Naive B cell (primary cell): ENCODE results near the gene FCHSD2. TPM values are rescaled to one million over a fixed set of nuclear protein-coding genes. Genes with fewer than 3 reads are reported as not detected.
"Not testable (repeated sequence)": the region's sequence is repeated elsewhere in the genome, so short reads cannot be mapped to it uniquely, and the experiment has no call there.

ENCODE experiments used
- ATAC-seq, 2 donors: fragments of 150-1000 bp; cut with Tn5 transposase; 2 replicates each; pipeline ENCODE4 v1.10.0; 2021; ENCODE audit warnings: low read depth in 2 of 2, mild to moderate bottlenecking in 2 of 2, moderate library complexity in 2 of 2
- DNase-seq: peaks from one replicate; pipeline ENCODE4 v3.0.0; 2022
- H3K27ac Mint-ChIP-seq, 6 donors: one replicate each; pipeline ENCODE4 v1.8.0; 2020 to 2022; ENCODE audit warnings: mild to moderate bottlenecking in 6 of 6, mixed read lengths in 6 of 6, moderate library complexity in 5 of 6, inconsistent platforms in 2 of 6
- H3K27me3 Mint-ChIP-seq, 3 donors: one replicate each; pipeline ENCODE4 v1.8.0; 2021 to 2022; ENCODE audit warnings: mixed read lengths in 3 of 3, mild to moderate bottlenecking in 1 of 3
- H3K36me3 Mint-ChIP-seq, 2 donors: one replicate each; pipeline ENCODE4 v1.8.0; 2020 to 2022; ENCODE audit warnings: mixed read lengths in 2 of 2, inconsistent platforms in 1 of 2, mild to moderate bottlenecking in 1 of 2
- H3K4me1 Mint-ChIP-seq, 3 donors: one replicate each; pipeline ENCODE4 v1.8.0; 2020 to 2022; ENCODE audit warnings: mixed read lengths in 3 of 3, inconsistent platforms in 1 of 3, mild to moderate bottlenecking in 1 of 3, moderate library complexity in 1 of 3
- H3K4me3 Mint-ChIP-seq, 8 donors: one replicate each; pipeline ENCODE4 v1.8.0; 2020 to 2022; ENCODE audit warnings: mild to moderate bottlenecking in 8 of 8, mixed read lengths in 8 of 8, moderate library complexity in 8 of 8, inconsistent platforms in 2 of 8
- H3K9me3 Mint-ChIP-seq, 7 donors: one replicate each; pipeline ENCODE4 v1.8.0; 2020 to 2022; ENCODE audit warnings: mixed read lengths in 7 of 7, mild to moderate bottlenecking in 5 of 7, inconsistent platforms in 2 of 7, moderate library complexity in 1 of 7
- polyA plus RNA-seq, 6 donors: library from polyadenylated mRNA; unstranded; fragments of 300-500 nt; fragmentation: Illumina TruSeq; gene quantifications; one replicate each; pipeline ENCODE4 v1.2.3, GENCODE V29; 2021; ENCODE audit warnings: low read depth in 6 of 6

FCHSD2 gene
- polyA plus RNA-seq, 6 donors from 2014 or later: 43.0 to 134 (median 104) TPM

DNA sequence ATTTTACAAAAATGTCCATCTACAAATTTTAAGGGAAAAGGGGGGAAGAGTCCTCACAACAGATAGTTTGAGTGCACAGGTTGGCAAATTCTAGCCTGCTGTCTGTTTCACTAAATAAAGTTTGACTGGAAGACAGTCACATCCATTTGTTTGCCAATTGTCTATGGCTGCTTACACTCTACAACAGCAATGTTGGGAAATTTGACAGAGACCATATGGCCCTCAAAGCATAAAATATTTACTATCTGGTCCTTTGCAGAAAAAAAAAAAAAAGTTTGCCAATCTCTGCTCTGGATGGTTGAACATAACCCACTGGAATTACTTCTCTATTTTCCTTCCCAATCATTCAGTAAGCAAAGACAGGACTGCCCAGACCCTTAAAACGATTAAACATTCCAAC is 88.2 kb downstream of the FCHSD2 start:
- Mint-ChIP-seq H3K4me3 (peak overlapping the region in 3 of 8 donors; percentile 47 to 69 (median 51)), H3K27me3 (no peaks in the 10 kb centered on the region), H3K36me3 (peaks cover 16 to 30% of the 10 kb centered on the region in 2 donors), H3K27ac (peak overlapping the region; percentile 22 to 96 (median 90)), H3K9me3 (peaks cover 4 to 22% (median 13%) of the 10 kb centered on the region in 7 donors), H3K4me1 (peaks cover 47 to 88% (median 69%) of the 10 kb centered on the region in 3 donors)
- ATAC-seq: no peak
- no peak for DNase-seq

DNA sequence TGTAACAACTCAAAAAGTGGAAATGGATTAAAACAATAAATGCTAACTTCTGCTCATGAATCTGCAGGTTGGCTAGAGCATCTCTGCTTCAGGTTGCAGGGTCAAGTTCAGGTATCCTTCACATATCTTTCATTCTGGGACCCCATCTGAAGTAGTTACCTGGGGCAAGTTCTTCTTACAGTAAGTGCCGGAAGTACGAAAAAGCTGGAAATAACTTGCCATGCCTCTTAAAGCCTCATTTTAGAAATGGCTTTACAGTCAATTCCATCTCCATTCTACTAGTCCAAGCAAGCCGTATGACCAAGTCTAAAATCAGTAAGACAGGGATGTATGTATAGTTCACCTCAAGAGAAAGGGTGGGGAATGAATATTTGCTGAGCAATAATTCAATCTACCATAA is 93.7 kb downstream of the FCHSD2 start:
- H3K9me3 Mint-ChIP-seq: peaks cover 0 to 5% (median 0%) of the 10 kb centered on the region in 7 donors
- H3K4me3 Mint-ChIP-seq: peak overlapping the region; percentile 23 to 87 (median 64)
- no peak for ATAC-seq
- H3K27ac Mint-ChIP-seq: peak overlapping the region; percentile 76 to 94 (median 88)
- DNase-seq: no peak
- H3K36me3 Mint-ChIP-seq: peaks cover 0 to 3% of the 10 kb centered on the region in 2 donors
- H3K4me1 Mint-ChIP-seq: peaks cover 41 to 78% (median 50%) of the 10 kb centered on the region in 3 donors
- H3K27me3 Mint-ChIP-seq: no peaks in the 10 kb centered on the region

DNA sequence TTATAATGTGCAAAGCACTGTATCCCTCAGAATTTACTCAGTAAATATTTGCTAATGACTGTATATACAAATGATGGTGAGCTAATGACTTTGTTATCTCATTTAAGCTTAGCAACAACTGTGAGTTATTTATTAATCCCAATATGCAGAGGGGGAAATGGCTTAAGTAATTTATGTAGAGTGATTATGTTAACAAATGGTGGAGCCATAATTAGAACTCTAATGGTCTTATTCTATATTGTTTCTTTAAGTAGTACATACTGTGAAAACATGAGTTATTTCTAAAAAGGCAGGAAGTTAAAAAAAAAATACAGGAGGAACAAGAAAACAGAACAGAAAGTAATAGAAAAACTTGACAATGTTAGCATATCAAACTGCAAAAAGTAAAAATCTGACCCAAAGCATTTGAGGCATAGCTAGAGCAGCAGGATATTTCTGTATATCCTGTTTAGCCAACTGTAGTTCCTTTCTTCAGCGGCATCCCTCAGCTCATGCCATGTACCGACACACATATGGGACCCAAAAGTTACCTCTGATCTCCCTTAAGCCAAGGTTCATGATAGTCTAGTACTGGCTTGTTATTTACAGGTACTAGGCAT is 94.2 kb downstream of the FCHSD2 start:
- no peaks in the 10 kb centered on the region for H3K27me3 Mint-ChIP-seq
- peaks cover under 1 to 4% of the 10 kb centered on the region in 2 donors for H3K36me3 Mint-ChIP-seq
- H3K9me3 Mint-ChIP-seq: peaks cover 0 to 5% (median 0%) of the 10 kb centered on the region in 7 donors
- H3K4me1 Mint-ChIP-seq: peaks cover 42 to 80% (median 55%) of the 10 kb centered on the region in 3 donors
- ATAC-seq: peak; percentile 92 to 94
- DNase-seq: peak; percentile 77
- H3K4me3 Mint-ChIP-seq: peak overlapping the region; percentile 23 to 87 (median 64)
- H3K27ac Mint-ChIP-seq: peak overlapping the region; percentile 76 to 94 (median 88)

DNA sequence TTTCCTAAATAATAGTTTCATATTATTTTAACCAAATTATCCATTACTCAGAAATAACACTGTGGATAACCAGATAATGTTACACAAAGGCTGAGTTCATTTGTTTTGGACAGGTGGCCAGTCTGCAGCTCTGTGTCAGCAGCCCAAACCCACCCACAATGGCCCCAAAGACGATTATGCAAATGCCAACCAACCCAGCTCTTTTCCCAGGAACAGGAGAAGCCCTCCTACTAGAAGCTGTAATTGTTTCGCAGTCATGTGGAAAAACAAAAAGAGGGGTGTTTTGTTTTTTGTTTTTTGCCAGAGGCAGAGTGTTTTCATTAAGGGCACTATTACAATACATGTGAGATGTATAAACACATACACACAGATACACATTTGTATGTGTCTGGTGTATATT is 102.1 kb downstream of the FCHSD2 start:
- Mint-ChIP-seq H3K36me3 (peaks cover 23 to 36% of the 10 kb centered on the region in 2 donors), H3K9me3 (peaks cover 0 to 12% (median 0%) of the 10 kb centered on the region in 7 donors), H3K4me3 (no peak overlapping the region), H3K4me1 (peaks cover 25 to 74% (median 66%) of the 10 kb centered on the region in 3 donors), H3K27me3 (no peaks in the 10 kb centered on the region), H3K27ac (peak overlapping the region in 4 of 6 donors; percentile 3 to 67 (median 28))
- DNase-seq (no peak), ATAC-seq (no peak)

DNA sequence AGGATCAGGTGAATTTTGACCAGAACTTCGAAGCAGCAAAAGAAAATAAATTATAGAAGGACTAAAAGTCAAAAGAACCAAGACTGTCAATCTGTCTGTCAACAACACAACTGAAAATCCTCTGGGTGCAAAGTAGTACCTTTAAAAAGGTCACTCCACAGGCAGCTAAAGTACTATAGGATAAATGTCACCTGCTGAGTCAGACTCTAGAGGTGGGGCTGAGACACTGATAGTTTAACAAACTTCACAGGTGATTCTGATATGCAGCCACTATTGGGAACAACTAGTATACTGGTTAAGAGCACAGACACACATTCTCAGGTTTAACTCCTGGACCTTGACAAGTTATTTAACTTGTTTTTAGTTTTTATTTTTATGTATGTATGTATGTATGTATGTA is 107.3 kb downstream of the FCHSD2 start:
- ATAC-seq (no peak), DNase-seq (no peak)
- Mint-ChIP-seq H3K36me3 (peaks cover 24 to 29% of the 10 kb centered on the region in 2 donors), H3K27ac (peak overlapping the region in 4 of 6 donors; percentile 20 to 85 (median 78)), H3K9me3 (peaks cover 0 to 4% (median 0%) of the 10 kb centered on the region in 7 donors), H3K4me1 (peaks cover 34 to 72% (median 61%) of the 10 kb centered on the region in 3 donors), H3K4me3 (peak overlapping the region in 2 of 8 donors; percentile 19 to 51), H3K27me3 (no peaks in the 10 kb centered on the region)

DNA sequence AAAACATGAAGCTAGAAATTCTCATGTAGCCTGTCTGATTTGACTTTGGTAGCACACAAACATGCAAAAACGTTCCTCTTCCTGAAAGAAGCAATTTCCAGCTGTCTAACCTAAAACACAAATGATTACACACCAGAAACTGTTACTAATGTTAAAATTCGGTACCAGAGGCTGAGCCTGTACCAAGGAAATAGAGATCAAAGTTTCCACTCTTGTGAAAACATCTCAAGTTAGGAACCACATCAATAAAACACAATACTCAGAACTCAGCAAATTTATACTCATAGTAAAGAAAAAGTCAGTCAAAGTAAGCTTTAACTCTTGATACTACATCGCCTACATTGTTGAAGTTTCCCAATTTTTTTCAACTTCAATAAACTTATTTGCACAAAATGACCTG is 107.8 kb downstream of the FCHSD2 start:
- Mint-ChIP-seq H3K36me3 (peaks cover 28 to 33% of the 10 kb centered on the region in 2 donors), H3K4me3 (peak overlapping the region in 4 of 8 donors; percentile 12 to 51 (median 36)), H3K4me1 (peaks cover 39 to 76% (median 66%) of the 10 kb centered on the region in 3 donors), H3K27me3 (no peaks in the 10 kb centered on the region), H3K9me3 (peaks cover 0 to 8% (median 2%) of the 10 kb centered on the region in 7 donors), H3K27ac (peak overlapping the region in 4 of 6 donors; percentile 20 to 75 (median 70))
- ATAC-seq (no peak), DNase-seq (no peak)

DNA sequence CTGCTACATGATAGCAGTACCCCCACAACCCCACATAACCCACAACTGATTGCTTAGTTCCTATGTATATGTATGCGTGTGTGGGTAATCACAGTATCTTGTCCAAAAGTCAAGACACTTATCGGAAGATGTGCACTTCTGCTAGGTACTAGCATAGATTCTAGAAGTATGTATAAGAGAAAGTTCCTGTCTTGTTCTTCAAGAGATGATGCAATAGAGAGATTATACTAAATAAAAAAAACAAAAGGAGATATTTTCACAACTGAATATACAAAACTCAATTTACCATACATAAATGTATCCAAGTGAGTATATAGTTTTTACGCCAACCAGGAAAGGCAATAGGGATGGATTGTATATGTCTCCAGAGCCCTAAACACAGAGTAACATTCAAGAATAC is 112.0 kb downstream of the FCHSD2 start:
- Mint-ChIP-seq H3K9me3 (peaks cover 7 to 42% (median 39%) of the 10 kb centered on the region in 7 donors), H3K4me3 (no peak overlapping the region), H3K36me3 (peaks cover 43 to 58% of the 10 kb centered on the region in 2 donors), H3K4me1 (peaks cover 53 to 67% (median 62%) of the 10 kb centered on the region in 3 donors), H3K27ac (peak overlapping the region in 4 of 6 donors; percentile 36 to 81 (median 77)), H3K27me3 (no peaks in the 10 kb centered on the region)
- ATAC-seq (no peak), DNase-seq (no peak)

DNA sequence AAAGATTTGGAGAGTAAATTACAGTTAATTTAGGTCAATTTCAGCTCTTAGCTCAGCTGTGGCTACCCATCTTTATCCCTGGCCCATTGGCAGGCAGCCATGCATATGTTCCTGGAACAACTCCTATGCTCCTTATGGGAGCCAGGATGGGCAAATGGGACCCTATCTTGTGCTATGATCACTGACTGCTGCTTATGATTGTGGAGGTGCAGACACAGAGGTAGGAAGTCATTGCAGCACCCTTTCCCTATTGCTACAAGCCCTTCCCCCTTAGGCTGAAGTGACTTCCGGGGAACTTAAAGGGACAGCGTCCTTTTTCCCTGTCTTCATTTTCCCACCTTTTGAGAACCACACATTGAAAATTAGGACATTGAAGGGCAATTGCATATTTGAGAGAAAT is 112.7 kb downstream of the FCHSD2 start:
- Mint-ChIP-seq H3K27me3 (no peaks in the 10 kb centered on the region), H3K4me1 (peaks cover 50 to 66% (median 65%) of the 10 kb centered on the region in 3 donors)

DNA sequence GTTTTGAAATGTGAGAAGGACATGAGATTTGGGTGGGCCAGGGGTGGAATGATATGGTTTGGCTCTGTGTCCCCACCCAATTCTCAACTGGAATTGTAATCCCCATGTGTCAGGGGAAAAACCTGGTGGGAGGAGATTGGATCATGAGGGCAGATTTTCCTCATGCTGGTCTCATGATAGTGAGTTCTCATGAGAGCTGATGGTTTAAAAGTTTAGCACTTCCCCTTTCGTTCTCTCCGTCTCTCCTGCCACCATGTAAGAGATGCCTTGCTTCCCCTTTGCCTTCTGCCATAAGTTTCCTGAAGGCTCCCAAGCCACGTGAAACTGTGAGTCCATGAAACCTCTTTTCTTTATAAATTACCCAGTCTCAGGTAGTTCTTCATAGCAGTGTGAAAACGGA is 113.5 kb downstream of the FCHSD2 start:
- Mint-ChIP-seq H3K27ac (peak overlapping the region; percentile 23 to 90 (median 71)), H3K4me1 (peaks cover 51 to 71% (median 62%) of the 10 kb centered on the region in 3 donors), H3K4me3 (peak overlapping the region in 7 of 8 donors; percentile 14 to 82 (median 47)), H3K27me3 (no peaks in the 10 kb centered on the region), H3K36me3 (peaks cover 58 to 69% of the 10 kb centered on the region in 2 donors), H3K9me3 (peaks cover 19 to 57% (median 54%) of the 10 kb centered on the region in 7 donors)
- no peak for DNase-seq
- peak; percentile 58 to 60 for ATAC-seq

More for the DNA sequence above, 112.7 kb downstream of the FCHSD2 start:
- no peak for ATAC-seq
- DNase-seq: no peak
- Mint-ChIP-seq H3K9me3 (peaks cover 11 to 49% (median 46%) of the 10 kb centered on the region in 7 donors), H3K4me3 (peak overlapping the region in 1 of 8 donors; percentile 57), H3K27ac (peak overlapping the region in 5 of 6 donors; percentile 59 to 81 (median 68)), H3K36me3 (peaks cover 50 to 65% of the 10 kb centered on the region in 2 donors)

DNA sequence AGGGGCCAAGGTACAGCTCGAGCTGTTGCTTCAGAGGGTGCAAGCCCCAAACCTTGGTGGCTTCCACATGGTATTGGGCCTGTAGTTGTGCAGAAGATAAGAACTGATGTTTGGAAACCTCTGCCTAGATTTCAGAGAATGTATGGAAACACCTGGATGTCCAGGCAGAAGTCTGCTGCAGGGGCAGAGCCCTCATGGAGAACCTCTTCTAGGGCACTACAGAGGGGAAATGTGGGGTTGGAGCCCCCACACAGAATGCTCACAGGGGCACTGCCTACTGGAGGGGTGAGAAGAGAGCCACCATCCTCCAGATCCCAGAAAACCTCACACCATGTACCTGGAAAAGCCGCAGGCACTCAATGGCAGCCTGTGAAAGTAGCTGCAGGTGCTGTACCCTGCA is 114.3 kb downstream of the FCHSD2 start:
- not testable (repeated sequence) for ATAC-seq, DNase-seq, H3K27me3 Mint-ChIP-seq
- H3K27ac Mint-ChIP-seq: peak overlapping the region in 2 of 6 donors; percentile 23 to 82
- H3K36me3 Mint-ChIP-seq: peaks cover 66 to 77% of the 10 kb centered on the region in 2 donors
- H3K4me1 Mint-ChIP-seq: peaks cover 50 to 71% (median 59%) of the 10 kb centered on the region in 3 donors
- H3K9me3 Mint-ChIP-seq: peaks cover 19 to 65% (median 62%) of the 10 kb centered on the region in 7 donors
- H3K4me3 Mint-ChIP-seq: peak overlapping the region in 3 of 8 donors; percentile 22 to 44 (median 41)

DNA sequence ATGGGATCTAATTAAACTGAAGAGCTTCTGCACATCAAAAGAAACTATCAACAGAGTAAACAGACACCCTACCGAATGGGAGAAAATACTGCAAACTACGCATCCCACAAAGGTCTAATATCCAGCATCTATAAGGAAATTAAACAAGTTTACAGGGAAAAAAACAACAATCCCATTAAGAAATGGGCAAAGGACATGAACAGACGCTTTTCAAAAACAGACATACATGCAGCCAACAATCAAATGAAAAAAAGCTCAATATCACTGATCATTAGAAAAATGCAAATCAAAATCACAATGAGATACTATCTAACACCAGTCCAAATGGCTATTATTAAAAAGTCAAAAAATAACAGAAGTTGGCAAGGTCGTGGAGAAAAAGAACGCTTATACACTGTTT is 117.5 kb downstream of the FCHSD2 start:
- peak overlapping the region in 2 of 6 donors; percentile 9 to 17 for H3K27ac Mint-ChIP-seq
- DNase-seq (no peak), ATAC-seq (no peak)
- H3K27me3 Mint-ChIP-seq: no peaks in the 10 kb centered on the region
- no peak overlapping the region for H3K4me3 Mint-ChIP-seq
- H3K4me1 Mint-ChIP-seq: peaks cover 43 to 63% (median 51%) of the 10 kb centered on the region in 3 donors
- peaks cover 19 to 78% (median 62%) of the 10 kb centered on the region in 7 donors for H3K9me3 Mint-ChIP-seq
- peaks cover 66 to 73% of the 10 kb centered on the region in 2 donors for H3K36me3 Mint-ChIP-seq

DNA sequence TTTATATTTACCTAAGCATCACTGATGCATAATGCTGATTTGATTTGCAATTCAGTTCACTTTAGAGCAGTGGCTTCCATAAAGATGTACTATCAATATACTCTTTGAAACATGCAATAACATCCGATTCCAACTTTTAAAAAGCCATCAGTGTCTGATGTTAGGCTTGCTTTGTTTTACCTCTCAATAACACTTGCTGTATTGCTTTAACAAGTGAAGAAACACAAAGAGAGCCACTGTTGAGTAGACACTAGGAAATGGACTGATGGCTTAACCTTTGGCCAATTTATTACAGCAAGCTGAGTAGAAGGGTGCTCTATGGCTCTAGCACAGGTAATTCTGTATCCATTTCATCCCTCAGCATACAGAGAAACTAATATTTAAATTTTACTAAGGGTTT is 122.1 kb downstream of the FCHSD2 start:
- no peak overlapping the region for H3K27ac Mint-ChIP-seq
- peaks cover 12 to 37% (median 25%) of the 10 kb centered on the region in 7 donors for H3K9me3 Mint-ChIP-seq
- no peaks in the 10 kb centered on the region for H3K27me3 Mint-ChIP-seq
- no peak for DNase-seq
- no peak overlapping the region for H3K4me3 Mint-ChIP-seq
- no peak for ATAC-seq
- H3K4me1 Mint-ChIP-seq: peaks cover 37 to 69% (median 59%) of the 10 kb centered on the region in 3 donors
- peaks cover 39 to 45% of the 10 kb centered on the region in 2 donors for H3K36me3 Mint-ChIP-seq

DNA sequence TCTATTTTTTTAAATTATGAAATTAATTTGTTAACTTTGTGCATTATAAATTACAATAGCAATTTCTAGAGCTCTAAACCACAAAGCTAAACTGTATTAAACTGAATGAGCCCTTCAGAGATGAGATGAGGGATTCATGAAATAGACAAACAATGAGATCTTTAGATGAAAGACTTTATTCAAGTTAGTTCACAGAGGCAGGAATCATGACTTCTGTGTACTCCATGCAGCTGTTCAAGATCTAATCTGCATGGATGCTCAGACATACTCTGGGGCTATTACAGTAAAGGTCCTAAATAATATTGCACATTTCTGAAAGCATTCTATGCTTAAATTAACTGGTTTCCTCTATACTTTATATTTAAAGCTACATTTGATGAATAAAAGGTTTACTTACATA is 122.7 kb downstream of the FCHSD2 start:
- H3K4me1 Mint-ChIP-seq: peaks cover 38 to 66% (median 59%) of the 10 kb centered on the region in 3 donors
- peaks cover 34 to 40% of the 10 kb centered on the region in 2 donors for H3K36me3 Mint-ChIP-seq
- H3K4me3 Mint-ChIP-seq: no peak overlapping the region
- peaks cover 9 to 31% (median 19%) of the 10 kb centered on the region in 7 donors for H3K9me3 Mint-ChIP-seq
- DNase-seq (no peak), ATAC-seq (no peak)
- H3K27me3 Mint-ChIP-seq: no peaks in the 10 kb centered on the region
- H3K27ac Mint-ChIP-seq: no peak overlapping the region
